HG03558 (cell line): ENCODE results near the gene SPEG.

Source experiments
- ATAC-seq: cut with Tn5 transposase; IDR thresholded peaks from one replicate; pipeline ENCODE4 v1.9.1; 2021; ENCODE audit warnings: moderate number of reproducible peaks; ENCODE audit not compliant: unreplicated experiment; ENCODE audit errors: extremely low read depth

The SPEG gene

DNA sequence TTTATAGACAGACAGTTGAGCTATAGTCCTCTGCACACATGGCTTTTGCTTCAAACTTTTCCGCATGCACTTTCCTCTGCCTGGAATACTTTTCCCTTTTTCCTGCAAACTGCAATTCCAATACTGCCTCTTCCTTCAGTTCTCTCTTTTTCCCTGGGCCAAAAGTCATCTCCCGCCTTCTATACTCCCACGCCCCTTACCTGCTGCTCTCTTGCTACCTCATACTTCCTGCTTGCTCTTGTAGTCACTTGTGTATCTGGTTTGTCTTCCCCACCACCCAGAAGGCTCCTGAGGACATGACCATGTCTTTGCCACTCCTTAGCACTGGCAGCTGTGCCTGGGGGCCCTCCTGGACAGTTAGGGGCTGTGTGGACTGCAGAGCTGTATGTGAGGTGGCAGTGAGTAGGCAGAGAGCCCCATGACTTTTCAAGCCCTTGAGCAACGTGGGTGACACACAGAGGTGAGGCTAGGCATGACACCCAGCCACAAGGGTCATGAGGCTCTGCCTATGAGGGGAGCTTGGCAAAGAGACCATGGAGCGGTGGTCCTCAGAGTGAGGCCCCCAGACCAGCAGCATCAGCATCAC lies 23.2 kb downstream of the SPEG start:
- ATAC-seq = no peak

DNA sequence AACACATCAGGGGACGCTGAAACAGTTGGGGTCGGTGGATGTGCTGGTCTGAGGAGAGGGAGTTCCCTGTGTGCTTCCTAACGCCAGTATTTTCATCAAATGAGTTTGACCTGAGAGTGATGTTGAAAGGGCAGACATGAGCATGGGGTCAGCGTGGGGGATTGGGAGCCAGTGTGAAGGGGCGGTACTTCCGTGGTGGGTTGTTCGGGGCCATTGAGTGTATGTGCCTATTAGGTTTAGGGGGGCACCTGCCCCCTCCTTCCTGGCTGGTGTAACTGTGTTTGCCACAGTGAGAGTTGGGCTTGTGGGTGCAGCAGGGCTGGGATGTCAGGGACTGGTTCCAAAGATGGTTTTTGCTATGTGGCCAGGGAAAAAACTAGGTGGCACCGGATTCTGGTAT lies 24.4 kb downstream of the SPEG start:
- ATAC-seq = no peak

DNA sequence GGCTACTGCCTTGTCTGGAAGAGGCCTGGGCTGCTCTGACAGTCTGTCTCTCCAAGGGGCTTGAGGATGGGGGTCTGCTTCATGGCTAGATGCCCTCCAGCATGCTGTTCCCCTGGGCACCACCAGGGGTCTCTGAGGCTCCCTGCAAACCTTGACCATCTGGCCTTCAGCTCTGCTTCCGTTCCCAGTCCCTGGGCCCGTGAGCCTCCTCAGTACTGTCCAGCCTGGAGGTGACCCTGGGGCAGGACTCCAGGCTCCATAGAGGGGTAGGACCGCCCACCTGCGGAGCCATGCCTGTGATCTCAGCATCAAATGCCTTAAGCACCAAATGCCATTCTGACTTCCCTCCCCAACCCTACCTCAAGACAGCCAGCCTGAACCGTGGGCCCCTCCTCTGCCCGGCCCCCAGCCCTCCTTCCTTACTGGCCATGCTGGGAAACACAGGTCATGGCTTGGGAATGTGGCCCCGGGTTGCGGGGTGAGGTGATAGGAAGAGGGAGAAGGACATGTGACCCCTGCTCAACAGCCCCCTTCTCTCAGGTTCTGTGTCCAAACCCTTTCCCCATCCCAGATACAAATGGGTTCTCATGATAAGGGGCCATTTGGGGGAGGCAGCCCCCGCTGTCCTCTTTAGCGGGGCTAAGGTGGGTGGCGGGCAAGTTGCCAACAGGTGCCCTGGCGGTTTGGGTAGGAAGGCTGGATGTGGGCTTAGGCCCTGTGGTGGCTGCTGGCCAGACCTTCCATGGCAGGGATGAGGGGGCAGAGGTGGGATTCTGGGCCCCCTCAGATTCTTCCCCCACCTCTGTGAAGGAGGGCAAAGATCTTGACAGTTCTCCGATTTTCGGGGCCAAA lies 25.0 kb downstream of the SPEG start:
- no peak for ATAC-seq

DNA sequence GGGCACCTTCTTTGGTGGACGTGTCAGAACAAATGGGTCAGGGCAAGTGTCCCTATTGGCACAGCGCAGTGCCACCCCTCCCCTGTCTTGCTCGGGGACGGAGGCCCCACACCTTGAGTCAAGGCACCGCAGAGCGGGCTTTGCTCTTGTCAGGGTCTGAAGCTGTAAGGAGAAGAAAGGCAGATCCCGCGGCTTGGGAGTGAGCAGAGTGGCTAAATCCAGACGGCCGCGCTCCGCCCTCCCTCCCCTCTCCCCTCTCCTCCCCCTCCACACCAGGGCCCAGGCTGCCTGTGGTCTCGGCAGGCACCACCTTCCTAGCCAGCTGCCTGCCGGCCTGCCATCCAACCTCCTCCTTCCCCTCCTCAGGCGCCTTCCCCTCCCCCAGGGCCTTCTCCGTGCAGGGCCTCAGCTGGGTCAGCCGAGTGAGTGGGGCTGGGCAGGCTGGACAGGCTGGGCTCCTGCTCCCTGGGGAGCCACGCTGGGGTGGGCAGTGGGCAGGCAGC lies 25.8 kb downstream of the SPEG start:
- ATAC-seq = no peak

DNA sequence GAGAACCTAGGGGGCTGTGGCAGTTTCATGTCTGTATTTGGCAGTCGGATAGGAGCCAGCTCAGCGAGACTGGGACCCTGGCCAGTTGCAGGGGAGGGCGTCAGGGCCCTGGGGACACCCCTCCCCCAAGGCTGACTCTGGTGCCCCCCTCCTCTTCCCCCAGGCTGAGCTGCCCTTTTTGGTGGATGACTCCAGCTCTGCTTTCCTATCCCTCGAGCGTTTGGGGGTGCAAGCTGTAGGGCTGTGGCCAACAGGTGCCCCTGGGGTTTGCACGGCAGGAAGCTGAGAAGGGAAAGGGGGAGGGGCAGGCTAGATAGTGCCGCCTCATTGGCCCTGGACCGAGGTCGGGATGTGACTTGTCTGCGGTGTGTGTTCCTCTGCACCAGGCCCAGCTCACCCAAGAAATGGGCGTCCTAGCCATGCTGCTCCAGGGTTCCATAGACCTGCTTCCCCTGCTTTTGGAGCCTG lies 26.4 kb downstream of the SPEG start:
- ATAC-seq = no peak

DNA sequence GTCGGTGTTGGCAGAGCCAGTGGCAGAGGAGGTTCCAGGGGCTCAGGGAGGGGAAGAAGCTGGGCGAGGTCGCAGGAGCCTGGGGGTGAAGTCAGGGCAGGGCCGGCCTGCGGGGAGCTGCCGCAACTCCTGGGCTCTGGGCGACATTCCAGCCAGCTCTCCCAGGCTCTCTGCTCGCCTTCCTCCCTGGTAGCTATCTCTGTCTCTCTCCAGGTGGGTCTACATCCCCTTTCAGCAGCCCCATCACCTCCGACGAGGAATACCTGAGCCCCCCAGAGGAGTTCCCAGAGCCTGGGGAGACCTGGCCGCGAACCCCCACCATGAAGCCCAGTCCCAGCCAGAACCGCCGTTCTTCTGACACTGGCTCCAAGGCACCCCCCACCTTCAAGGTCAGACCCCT lies 27.0 kb downstream of the SPEG start:
- no peak for ATAC-seq

DNA sequence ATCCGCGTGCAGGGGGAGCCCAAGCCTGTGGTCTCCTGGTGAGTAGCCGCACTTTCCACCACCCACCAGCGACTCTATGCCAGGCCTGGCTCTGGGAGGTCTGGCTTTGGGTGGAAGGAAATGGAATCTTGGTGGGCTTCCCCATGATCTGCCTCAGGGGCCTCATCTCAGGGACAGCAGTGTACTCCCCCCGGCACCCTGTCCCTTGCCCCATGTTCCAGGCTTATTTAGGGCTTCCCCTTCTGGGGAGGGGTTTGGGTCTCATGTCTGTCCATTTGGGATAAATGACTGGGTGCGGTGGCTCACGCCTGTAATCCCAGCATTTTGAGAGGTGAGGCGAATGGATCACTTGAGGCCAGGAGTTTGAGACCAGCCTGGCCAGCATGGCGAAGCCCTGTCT lies 27.7 kb downstream of the SPEG start:
- no peak for ATAC-seq

DNA sequence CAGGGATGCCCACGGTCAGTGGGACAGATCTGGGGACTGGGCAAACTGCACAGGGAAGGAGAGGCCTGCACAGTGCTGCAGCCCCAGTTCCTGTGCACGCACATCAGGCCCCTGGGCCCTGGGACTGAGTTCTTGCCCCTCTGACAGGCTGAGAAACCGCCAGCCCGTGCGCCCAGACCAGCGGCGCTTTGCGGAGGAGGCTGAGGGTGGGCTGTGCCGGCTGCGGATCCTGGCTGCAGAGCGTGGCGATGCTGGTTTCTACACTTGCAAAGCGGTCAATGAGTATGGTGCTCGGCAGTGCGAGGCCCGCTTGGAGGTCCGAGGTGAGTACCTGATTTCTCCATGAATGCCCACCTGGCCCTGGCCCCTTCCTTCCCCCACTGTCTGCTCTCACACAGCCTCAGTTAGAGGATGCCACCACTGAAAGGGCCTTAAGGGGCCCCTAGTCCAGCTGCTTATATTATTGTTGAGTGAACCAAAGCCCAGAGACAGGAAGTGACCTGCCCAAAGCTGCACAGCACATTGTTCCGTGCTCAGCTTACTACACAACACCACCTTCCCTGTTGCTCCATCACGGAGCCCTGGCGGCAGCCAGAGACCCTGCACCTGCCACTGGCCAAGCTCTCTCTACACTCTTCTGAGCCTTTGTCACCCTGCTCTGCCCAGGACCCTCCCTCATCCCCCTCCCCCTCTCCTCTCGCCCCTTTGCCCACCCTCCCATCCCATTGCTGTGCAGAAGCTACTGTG lies 29.8 kb downstream of the SPEG start:
- no peak for ATAC-seq

DNA sequence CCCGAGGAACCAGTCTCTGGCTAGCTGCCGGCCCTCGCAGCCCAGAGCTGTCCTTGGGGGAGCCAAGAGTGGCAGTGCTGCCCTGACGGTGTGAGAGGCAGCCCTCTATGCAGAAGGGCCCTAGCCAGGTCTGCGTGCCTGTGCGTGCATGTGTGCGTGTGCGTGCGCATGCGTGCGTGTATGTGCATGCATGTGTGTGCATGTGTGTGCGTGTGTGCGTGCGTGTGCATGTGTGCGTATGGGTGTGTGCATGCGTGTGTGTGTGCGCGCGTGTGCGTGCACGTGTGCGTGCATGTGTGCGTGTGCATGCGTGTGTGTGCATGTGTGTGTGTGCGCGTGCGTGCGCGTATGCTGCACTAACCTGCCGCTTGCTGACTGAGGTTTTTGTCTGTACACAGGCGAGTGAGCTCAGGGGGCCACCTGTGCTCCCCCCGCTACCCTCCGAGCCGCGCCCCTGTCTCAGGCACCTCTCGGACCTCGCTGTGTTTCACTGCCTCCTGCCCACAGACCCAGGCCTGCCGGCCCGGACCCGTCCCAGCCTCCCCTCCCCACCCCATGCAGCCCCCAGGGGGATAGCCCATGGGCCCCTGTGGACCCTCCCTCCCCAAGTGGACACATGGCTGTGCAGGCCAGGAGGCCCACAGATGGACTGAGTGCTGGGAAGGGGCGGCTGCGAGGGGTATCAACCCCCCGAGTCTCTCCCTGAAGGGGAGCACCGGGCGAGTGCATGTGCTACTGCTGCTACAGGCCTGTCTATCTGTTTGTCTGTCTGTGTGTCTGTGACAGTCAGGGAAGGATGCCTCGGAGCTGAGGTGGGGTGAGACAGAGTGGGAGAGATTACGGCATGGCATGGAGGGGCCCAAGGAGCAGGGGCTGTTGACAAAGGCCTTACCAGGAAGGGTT lies 31.3 kb downstream of the SPEG start:
- no peak for ATAC-seq

DNA sequence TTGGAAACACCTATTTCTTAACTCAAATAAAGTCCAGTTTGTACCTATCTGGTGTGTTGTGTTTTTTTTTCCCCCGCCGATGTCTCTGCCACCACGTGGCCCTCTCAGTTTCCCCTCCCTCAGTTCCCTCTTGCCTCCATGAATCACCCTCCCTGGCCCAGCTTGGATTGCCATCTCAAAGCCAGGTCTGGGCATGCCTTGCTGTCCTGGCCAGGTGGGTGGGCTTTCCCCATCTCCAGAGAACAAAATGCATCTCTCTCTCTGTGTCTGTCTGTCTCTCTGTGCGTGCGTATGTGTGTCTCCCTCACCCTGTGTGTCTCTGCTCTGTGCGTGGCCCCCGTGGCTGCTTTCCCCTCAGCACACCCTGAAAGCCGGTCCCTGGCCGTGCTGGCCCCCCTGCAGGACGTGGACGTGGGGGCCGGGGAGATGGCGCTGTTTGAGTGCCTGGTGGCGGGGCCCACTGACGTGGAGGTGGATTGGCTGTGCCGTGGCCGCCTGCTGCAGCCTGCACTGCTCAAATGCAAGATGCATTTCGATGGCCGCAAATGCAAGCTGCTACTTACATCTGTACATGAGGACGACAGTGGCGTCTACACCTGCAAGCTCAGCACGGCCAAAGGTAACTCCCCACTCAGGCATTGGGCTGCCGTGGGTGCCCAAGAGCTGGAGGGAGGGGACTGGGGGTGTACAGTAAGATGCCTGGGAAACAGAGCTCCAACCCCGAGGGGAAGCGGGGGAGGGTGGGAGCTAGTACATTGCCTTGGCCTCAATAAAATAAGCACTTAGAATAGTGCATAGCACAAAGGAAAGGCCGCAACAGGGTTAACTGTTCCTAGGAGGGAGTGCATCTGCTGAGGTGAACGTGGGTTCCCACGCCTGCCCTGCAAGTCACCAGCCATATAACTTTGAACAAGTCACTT lies 32.4 kb downstream of the SPEG start:
- ATAC-seq = no peak

DNA sequence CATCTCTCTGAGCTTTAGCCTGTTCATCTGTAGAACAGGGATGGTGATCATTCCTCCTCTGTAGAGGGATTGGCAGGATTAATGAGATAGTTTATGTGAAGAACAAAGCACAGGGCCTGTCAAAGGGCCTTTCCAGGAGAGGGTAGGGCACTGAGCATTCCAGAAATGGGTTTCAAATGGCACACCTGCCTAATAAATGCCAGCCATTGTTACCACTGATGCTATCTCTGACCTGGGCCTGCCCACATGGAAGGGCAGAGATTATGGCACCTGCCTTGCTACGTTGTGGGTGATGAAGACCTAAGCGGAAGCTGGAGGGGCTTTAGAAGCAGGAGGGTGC lies 33.1 kb downstream of the SPEG start:
- ATAC-seq = no peak

DNA sequence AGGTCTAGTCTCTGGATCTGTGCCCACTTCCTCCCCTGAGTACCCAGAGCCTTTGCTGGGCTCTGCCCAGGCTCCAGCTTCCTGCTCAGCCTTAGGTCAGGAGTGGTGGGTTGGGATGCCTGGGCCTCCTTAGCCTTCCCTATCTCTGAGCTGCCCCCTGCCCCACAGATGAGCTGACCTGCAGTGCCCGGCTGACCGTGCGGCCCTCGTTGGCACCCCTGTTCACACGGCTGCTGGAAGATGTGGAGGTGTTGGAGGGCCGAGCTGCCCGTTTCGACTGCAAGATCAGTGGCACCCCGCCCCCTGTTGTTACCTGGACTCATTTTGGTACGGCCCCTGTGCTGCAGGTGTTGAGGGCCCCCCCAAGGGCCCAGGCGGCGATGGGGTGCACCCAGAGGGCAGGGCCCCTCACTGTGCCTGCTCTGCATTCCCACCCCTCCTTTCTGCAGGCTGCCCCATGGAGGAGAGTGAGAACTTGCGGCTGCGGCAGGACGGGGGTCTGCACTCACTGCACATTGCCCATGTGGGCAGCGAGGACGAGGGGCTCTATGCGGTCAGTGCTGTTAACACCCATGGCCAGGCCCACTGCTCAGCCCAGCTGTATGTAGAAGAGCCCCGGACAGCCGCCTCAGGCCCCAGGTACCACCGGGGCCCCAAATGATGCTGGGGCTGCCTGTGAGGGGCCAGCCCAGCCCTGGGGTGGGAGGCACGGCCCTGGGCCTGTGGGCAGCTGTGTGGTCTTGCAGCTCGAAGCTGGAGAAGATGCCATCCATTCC lies 34.0 kb downstream of the SPEG start:
- no peak for ATAC-seq

DNA sequence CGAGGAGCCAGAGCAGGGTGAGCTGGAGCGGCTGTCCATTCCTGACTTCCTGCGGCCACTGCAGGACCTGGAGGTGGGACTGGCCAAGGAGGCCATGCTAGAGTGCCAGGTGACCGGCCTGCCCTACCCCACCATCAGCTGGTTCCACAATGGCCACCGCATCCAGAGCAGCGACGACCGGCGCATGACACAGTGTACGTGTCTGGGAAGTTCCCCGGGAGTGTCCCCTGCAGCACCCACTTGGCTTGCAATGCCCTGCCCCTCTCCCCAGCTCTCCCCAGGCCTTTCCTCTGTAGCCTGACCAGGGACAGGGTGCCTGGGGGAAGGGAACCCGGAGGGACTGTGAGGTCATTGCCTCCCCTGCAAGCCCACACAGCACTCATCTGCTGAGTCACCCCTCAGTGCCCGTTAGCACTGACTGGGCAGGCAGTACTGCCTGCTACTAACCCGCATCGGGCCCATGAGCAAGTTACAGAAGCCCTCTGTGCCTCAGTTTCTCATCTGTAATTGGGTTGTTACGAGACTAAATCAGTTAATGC lies 34.6 kb downstream of the SPEG start:
- ATAC-seq = no peak

DNA sequence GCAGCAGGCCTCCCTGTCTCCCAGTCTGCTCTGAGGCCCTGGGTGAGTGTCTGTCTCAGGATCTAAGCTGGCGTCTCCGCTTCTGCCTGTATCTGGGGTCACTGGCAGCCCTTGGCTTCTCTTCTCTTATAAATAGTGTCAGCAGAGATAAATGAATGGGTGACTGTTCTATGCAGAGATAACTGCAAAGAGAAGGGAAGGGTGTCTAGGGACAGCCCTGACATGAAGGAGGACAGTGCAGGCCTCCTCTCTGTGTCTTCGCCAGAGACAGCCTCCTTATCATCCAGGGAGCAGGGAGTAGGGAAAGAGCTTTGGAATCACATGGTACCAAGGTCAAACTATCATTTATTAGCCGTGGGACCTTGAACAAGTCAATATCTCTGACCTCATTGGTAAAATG lies 35.8 kb downstream of the SPEG start:
- no peak for ATAC-seq

DNA sequence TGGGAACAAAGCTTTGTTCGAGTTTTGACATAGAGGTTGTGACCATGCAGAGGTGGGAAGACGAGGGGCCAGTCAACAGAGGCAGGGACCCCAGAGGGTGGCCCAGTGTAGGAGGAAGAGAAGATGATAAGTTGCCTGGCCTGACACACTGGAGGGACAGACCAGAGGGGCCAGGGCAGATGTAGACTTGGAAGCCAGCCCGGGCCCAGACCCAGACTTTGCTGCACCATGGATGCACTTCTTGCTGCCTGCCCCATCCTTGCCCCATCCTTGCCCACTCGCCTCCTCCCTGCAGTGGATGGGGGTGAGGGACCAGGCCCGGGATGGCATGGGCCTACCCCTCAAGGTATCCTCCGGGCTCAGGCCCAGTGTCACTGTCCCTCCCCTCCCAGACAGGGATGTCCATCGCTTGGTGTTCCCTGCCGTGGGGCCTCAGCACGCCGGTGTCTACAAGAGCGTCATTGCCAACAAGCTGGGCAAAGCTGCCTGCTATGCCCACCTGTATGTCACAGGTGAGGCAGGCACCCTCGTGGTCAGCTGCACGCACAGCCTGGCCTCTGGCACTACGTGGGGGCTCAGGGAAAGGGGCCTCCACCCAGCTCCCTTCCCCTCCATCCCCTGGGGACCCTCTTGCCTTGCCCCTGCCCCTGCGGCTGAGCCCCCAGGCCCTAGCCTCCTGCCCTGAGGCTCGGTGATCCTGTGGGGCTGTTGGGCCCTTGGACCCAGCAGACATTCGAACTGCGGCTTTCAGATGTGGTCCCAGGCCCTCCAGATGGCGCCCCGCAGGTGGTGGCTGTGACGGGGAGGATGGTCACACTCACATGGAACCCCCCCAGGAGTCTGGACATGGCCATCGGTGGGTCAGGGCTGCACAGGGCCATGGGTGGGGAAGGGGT lies 37.1 kb downstream of the SPEG start:
- ATAC-seq = no peak

DNA sequence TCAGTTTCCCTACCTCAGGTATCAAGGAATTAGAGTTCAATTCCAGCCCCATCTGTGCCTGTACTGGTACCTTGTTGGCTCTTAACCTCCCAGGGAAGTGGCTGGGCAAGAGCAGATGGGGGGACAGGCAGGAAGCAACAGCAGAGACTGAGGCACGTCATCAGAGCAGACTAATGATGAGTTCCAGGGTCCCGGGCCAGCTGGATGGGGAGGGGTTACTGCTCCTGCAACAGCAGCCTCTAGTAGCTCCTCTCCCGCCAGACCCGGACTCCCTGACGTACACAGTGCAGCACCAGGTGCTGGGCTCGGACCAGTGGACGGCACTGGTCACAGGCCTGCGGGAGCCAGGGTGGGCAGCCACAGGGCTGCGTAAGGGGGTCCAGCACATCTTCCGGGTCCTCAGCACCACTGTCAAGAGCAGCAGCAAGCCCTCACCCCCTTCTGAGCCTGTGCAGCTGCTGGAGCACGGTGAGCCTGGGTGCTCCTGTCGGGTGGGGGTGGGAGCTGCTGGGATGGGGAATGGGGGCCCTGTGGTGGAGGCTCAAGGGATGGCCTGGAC lies 38.1 kb downstream of the SPEG start:
- no peak for ATAC-seq

DNA sequence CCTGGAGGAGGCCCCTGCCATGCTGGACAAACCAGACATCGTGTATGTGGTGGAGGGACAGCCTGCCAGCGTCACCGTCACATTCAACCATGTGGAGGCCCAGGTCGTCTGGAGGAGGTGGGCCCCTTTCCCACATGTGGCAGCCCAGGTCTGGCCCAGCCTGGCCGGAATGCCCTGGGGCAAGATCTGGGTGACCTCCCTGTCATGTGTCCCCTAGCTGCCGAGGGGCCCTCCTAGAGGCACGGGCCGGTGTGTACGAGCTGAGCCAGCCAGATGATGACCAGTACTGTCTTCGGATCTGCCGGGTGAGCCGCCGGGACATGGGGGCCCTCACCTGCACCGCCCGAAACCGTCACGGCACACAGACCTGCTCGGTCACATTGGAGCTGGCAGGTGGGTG lies 38.9 kb downstream of the SPEG start:
- no peak for ATAC-seq
